ENCODE results near the gene MRPL42.

- no peak for TF ChIP-seq POLR2AphosphoS5 (IDR thresholded peaks at IDR 0.05)
- no peak for TF ChIP-seq POLR2A (IDR thresholded peaks at IDR 0.05)
Measured at GRCh38 chr12:93539821-93540220, 72.5 kb downstream of the MRPL42 start.
